G401.6 (cell line): ENCODE data around the gene MRGPRX4.
"Not testable (repeated sequence)": the region's sequence is repeated elsewhere in the genome, so short reads cannot be mapped to it uniquely, and the experiment has no call there.

Experiments
- FAIRE-seq: peaks from 2 replicates; lab custom pipeline; 2012; peaks lifted over from hg19 to GRCh38; lab: Jason Lieb, UNC

Gene MRGPRX4

DNA sequence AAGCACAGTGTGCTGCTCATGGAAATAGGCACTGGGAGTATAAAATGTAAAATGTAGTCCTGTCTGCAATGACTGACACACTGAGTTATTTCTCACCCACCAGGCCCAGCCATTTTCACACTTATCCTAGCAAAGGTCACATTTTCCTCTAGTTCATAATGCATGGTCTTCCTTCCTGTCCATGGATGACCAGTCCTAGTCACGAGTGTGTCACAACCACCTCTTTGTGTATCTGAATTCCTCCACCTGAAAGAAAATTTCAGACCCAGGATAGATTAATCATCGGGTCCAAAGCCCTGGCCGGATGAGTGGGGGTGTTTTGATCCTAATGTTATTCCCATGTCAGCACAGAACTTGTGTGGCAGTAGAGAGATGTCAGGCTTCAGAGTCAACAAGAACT lies at the start of gene MRGPRX4:
Gene MRGPRX4 (plus strand): TSS at position 172 of the 400 bp plus-strand sequence. CDS start 420 bp downstream, outside the sequence.
- FAIRE-seq = no peak

DNA sequence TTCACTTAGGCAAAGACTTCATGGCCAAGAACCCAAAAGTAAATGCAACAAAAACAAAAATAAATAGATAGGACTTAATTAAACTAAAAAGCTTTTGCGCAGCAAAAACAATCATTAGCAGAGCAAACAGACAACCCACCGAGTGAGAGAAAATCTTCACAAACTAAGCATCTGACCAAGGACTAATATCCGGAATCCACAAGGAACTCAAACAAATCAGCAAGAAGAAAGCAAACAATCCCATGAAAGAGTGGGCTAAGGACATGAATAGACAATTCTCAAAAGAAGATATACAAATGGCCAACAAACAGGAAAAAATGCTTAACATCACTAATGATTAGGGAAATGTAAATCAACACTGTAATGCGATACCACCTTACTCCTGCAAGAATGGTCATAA lies 41.5 kb upstream of the MRGPRX4 start:
- FAIRE-seq = not testable (repeated sequence)

DNA sequence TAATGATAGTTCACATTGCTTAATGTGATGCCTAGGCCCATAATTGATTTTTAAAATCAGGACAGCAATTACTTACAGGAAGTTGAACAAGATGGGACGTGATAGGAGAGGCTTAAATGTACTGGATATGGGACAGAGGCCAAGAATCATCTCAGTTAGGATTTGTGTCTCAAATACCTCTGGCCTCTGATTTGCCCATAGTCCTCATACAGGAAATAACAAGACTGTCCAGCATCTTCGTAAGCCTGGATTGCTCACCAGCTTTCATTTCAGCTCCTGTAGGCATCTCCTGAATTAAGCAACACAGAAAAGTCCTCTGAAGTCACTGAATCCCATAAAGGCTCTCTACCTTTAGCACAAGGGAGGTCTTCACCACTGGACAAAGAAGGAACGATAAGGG lies 40.3 kb upstream of the MRGPRX4 start, which contains the start of gene MRGPRX3:
Gene MRGPRX3 (plus strand): TSS at position 231 of the 400 bp plus-strand sequence. CDS start 4,632 bp downstream, outside the sequence.
- no peak for FAIRE-seq

DNA sequence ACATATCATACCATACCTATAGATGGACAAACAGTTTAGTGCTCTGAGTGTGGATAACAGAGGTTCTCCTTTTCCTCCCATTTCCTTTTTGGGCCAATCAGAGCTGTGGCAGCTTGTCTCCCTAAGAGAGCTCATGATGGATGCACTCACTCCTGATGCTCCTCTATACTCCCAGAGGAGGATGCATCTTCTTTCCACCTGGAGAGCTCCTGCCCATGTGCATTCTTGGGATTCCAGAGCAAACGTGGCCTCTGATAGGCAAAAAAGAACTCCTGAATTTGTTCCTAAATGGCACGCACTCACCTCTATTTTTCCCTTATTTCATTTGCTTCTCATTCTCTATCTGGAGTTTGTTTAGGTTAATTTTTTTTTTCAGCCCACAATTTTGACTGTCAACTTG lies 37.3 kb upstream of the MRGPRX4 start:
- FAIRE-seq = no peak

DNA sequence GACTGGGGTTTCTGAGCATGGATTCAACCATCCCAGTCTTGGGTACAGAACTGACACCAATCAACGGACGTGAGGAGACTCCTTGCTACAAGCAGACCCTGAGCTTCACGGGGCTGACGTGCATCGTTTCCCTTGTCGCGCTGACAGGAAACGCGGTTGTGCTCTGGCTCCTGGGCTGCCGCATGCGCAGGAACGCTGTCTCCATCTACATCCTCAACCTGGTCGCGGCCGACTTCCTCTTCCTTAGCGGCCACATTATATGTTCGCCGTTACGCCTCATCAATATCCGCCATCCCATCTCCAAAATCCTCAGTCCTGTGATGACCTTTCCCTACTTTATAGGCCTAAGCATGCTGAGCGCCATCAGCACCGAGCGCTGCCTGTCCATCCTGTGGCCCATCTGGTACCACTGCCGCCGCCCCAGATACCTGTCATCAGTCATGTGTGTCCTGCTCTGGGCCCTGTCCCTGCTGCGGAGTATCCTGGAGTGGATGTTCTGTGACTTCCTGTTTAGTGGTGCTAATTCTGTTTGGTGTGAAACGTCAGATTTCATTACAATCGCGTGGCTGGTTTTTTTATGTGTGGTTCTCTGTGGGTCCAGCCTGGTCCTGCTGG lies 35.3 kb upstream of the MRGPRX4 start:
- no peak for FAIRE-seq

DNA sequence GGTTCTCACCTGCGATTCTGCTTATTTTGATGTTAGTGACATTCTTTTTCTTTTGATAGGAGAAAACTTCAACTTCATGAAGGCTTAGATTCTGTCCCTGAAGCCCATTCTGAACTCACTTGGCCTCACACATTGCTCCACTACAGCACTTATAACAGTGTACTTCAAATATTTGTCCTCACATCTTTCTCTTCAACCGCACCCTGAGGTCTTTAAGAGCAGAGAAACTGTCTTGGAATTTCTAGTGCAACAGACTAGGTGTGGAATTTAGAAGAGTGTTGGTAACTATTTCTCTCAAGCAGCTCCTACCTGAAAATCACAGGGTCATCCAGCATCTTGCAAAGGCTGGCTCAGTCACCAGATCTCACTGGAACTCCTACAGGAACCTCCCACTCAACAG lies 32.5 kb upstream of the MRGPRX4 start:
- FAIRE-seq = no peak

DNA sequence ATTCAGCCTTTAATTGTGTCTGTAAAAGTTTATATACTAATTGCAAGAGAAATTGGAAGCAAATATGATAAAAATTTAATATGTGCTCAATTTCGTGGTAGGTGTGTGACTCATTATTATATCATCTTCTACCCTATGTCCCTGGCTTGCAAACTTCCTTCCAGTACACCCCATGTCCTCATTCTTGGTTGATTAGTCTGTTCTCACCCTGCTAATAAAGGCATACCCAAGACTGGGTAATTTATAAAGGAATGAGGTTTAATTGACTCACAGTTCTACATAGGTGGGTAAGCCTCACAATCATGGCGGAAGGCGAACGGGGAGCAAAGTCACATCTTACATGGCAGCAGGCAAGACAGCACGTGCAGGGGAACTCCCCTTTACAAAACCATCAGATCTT lies 28.4 kb upstream of the MRGPRX4 start:
- FAIRE-seq = no peak

DNA sequence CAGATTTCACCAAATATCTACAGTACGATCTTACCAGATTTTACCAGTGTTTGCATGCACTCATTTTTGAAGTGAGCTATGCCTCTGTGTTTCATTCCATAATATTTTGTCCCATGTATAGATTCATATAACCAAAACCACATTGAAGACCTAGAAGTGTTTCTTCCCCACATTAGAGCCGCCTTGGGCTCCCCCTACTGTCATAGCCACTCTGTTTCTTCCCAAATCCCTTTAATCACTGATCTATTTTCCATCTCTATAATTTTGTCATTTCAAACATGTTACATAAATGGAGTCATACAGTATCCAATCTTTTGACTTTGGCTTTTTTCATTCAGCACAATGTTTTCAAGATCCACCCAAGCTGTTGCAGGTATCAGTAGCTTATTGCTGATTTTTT lies 27.6 kb upstream of the MRGPRX4 start:
- no peak for FAIRE-seq

DNA sequence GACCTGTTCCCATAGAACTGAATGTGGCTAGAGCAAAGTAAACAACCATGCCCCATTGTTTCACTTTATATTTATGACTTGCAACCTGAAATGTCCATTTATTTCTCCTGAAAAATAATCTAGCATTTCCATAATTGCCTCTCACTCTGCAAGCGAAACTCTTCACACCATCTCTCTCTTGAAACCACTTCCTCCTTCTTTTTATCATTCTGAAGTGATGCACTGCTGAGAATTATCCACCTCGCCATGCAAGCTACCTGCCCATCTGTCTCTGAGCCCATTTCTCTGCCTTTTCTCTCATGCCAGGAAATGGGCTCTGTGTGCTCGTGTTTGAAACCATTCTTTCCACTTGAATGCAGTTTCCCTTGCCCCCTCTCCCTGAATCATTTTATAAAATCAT lies 26.8 kb upstream of the MRGPRX4 start:
- FAIRE-seq = no peak

DNA sequence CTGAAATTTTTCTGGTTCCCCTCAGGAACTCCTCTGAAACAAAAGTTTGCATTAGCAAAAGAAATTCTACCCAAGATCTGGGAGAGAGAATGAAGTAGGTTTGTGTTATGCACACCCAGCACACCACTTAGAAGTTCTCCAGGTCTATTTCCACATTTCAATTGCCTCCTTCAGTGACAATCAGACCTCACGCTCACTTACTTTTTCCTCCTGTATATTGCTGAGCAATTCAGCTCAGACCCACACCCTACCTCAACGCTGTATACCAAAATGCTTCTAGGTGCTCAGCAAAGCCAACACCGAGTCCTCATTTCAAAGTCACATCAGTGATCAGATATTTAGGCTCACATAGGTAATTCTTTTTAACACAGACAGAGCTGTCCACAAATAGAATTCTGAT lies 21.1 kb upstream of the MRGPRX4 start:
- FAIRE-seq = no peak

DNA sequence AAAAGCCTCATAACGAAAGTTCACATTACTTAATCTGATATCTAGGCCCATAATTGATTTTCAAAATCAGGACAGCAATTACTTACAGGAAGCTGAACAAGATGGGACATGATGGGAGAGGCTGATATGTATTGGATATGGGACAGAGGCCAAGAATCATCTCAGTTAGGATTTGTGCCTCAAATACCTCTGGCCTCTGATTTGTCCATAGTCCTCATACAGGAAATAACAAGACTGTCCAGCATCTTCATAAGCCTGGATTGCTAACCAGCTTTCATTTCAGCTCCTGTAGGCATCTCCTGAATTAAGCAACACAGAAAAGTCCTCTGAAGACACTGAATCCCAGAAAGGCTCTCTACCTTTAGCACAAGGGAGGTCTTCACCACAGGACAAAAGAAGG lies 4.3 kb upstream of the MRGPRX4 start:
- no peak for FAIRE-seq

DNA sequence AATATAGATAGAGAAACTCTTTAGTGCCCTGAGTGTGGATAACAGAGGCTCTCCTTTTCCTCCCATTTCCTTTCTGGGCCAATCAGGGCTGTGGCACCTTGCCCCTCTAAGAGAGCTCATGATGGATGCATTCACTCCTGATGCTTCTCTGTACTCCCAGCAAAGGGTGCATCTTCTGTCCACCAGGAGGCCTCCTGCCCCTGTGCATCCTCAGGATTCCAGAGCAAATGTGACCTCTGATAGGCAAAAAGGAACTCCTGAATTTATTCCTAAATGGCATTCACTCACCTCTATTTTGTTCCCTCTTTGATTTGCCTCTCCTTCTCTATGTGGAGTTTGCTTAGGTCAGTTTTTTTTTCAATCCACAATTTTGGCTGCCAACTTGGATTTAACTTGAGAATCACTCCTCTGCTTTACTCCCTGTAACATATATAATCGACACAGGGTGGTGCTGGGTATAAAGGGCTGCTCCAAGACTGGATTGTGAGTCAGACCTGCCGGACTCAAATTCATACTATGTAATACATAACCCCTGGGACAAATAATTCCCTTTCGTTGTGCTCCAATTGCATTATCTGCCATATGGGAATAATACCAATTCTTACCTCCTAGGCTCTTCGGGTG lies 1.1 kb upstream of the MRGPRX4 start:
- FAIRE-seq = no peak

DNA sequence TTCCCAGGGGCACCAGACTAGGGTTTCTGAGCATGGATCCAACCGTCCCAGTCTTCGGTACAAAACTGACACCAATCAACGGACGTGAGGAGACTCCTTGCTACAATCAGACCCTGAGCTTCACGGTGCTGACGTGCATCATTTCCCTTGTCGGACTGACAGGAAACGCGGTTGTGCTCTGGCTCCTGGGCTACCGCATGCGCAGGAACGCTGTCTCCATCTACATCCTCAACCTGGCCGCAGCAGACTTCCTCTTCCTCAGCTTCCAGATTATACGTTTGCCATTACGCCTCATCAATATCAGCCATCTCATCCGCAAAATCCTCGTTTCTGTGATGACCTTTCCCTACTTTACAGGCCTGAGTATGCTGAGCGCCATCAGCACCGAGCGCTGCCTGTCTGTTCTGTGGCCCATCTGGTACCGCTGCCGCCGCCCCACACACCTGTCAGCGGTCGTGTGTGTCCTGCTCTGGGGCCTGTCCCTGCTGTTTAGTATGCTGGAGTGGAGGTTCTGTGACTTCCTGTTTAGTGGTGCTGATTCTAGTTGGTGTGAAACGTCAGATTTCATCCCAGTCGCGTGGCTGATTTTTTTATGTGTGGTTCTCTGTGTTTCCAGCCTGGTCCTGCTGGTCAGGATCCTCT lies 709 bp downstream of the MRGPRX4 start:
- FAIRE-seq = no peak

DNA sequence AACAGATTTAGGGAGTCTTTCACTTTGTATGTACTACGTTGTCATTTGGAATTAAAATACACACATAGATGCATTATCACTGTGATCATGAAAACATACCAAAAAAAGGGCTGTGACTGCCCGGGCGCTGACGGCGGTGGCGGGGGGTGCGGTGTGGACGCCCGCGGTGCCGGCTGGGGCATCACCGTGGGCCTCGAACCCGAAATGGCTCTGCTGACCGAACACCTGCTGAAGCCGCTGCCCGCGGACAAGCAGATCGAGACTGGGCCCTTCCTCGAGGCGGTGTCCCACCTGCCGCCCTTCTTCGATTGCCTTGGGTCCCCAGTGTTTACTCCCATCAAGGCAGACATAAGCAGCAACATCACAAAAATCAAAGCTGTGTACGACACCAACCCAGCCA lies 16.2 kb downstream of the MRGPRX4 start:
- FAIRE-seq = no peak

DNA sequence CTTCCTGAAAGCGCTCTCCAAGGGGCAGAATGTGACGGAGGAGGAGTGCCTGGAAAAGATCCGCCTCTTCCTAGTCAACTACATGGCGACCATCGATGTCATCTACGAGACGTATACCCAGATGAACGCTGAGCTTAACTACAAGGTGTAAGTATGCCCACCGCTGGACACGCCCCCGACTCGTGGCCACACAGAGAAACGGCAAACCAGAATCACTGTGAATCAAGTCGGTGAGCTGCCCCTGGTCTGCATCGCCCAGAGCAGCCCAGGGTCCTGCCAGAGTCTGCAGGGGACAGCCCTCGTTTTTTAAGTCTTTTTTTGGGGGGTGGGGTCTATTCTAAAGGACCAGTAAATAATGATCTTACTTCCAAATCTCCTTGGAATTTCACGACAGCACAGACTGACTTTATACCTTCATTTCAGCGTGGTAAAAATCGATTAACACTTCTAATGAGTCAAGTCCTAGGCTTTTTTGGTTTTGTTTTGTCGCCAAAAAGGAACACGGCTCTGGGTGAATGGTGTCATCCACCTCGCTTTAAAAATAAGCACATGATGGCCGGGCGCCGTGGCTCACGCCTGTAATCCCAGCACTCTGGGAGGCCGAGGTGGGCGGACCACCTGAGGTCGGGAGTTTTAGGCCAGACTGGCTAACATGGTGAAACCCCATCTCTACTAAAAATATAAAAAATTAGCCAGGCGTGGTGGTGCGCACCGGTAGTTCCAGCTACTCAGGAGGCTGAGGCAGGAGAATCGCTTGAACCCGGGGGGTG lies 17.0 kb downstream of the MRGPRX4 start:
- FAIRE-seq = not testable (repeated sequence)

DNA sequence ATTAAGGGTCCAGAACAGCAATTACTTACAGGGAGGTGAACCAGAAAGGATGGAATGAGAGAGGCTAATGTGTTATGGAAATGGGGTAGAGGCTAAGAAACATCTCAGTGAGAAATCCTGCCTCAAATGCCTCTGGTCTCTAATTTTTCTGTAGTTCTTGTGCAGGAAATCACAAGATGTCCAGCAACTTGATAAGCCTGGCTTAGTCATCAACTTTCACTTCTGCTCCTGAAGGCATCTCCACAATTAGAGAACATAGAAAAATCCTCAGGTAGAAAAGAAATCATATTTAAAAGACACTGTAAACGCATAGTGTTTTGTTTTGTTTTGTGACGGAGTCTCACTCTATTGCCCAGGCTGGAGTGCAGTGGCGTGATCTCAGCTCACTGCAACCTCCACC lies 18.7 kb downstream of the MRGPRX4 start:
- FAIRE-seq = no peak

DNA sequence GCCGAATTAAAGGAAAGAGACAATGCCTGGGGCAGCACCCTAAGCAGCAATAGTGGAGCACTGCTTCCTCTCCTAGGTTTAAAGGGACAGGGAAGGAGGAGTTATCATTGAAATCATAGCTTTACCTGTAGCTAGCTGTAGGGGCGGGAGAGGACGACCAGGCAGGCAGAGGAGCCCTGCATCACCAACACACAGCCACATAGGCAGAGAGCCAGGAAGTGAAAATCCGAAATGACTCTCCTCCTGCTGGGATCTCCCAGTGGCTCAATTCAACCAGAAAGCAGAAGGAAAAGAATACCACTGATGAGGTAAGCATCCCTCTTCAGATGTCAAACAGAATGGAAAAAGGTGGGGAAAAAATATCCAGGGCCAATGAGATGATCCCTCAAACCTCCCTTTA lies 20.4 kb downstream of the MRGPRX4 start:
- no peak for FAIRE-seq

DNA sequence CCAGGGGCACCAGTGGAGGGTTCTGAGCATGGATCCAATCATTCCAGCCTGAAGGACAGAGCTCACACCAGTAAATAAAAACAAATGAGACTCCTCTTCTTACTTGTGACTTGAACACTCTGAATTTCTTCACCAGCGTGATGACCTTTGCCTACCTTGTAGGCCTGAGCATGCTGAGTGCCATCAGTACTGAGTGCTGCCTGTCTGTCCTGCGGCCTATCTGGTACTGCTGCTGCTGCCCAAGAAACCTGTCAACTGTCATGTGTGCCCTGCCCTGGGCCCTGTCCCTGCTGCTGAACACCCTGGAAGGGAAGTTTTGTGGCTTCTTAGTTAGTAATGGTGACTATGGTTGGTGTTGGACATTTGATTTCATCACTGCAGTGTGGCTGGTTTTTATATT lies 23.9 kb downstream of the MRGPRX4 start:
- no peak for FAIRE-seq

DNA sequence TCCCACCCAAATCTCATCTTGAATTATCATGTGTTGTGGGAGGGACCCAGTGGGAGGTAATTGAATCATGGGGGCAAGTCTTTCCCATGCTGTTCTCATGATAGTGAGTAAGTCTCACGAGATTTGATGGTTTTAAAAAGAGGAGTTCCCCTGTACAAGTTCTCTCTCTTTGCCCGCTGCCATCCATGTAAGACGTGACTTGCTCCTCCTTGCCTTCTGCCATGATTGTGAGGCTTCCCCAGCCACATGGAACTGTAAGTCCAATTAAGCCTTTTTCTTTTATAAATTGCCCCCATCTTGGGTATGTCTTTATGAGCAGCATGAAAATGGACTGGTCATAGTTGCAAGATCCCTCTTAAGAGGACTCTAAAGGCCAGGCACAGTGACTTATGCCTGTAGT lies 25.1 kb downstream of the MRGPRX4 start:
- FAIRE-seq = not testable (repeated sequence)

DNA sequence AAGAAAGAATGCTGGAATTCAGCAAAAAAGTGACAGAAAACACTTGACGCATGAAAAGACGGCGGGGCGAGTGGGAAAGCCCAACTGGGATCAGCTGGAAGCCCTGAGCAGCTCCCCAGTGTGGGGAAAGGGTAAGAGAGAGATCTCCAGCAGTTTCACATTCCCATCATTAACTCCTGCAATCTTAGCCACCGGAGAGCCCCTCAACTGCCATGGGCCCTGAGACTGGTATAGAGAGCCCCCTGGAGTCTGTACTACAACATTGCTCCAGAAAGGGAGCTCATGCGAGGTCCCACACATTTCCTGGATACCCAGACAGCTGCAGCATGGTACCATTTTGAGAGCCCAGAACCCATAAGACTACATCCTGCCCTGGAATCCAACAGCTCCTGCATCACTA lies 31.1 kb downstream of the MRGPRX4 start:
- no peak for FAIRE-seq

DNA sequence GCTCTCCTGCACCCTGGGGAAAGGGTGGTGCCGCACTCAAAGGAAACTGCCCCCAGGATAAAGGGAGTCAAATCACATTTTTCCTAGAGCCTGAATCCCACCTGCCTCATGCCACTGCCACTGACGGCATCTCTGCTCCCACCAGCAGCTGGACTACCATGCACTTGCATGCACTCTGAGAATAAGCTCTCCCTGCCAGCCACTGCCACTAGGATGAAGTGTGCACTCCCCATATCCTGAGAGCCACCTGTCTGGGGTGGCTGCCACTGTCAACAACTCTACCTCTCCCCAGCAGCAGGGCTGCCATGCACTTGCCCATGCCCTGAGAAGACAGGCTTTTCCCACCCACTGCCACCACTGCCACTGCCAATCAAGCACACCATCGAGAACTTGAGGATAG lies 31.6 kb downstream of the MRGPRX4 start:
- no peak for FAIRE-seq

DNA sequence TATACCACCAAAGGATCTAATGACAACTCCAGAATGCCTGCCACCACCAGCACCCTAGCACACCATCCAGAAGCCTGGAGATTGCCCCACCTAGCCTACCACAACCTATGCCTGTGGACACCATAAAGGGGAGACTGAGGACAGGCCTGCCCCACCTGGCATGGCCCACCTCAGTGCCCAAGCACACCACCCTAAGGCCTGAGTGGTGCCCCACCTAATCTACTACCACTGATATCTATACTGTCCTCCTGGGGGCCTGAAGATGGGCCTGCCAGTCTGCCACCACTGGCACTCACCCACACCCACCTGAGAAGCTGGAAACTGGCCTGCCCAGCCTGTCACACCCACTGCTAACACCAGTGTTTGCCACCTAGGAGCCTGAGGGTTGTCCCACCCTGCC lies 32.1 kb downstream of the MRGPRX4 start:
- FAIRE-seq = no peak

DNA sequence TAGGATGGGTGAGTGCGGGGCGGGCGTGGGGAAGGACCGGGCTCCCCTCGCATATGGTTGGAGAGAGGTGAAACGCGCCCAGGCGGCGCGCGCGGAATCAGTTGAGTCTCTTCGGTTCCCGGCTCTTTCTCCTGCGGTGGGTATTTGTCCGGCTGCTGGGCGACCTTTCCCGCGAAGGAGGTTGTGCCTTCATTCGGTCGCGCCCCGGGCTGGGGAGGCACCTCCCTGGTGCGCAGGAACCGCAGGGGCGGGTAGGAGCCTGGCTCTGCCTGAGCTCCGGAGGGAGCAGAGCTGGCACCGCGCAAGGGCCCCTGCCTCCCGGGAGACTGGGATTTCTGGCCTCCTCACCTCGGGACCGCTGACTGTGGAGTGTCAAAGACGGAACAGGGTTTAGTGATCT lies 36.4 kb downstream of the MRGPRX4 start:
- FAIRE-seq = no peak
